ENCODE measurements around the gene SACM1L. TPM values are rescaled to one million over a fixed set of nuclear protein-coding genes. Genes with fewer than 3 reads are reported as not detected.

SACM1L gene
- total RNA-seq, 1 donor = 28.6 TPM

- Histone ChIP-seq H3K4me1 (ENCODE audit: insufficient read depth, low read length) (no peaks in the 10 kb centered on the region), H3K4me3 (ENCODE audit: insufficient read depth, low read length) (no peak overlapping the region), H2AFZ (ENCODE audit: low read length) (no peak overlapping the region), H3K79me2 (ENCODE audit: insufficient read depth, low read length) (no peaks in the 10 kb centered on the region), H3K36me3 (ENCODE audit: insufficient read depth, low read length) (no peaks in the 10 kb centered on the region), H3K4me2 (ENCODE audit: insufficient read depth, low read length) (no peak overlapping the region), H3K27me3 (ENCODE audit: insufficient read depth, low read length) (peaks cover 75% of the 10 kb centered on the region), H4K20me1 (ENCODE audit: insufficient read depth, low read length) (no peaks in the 10 kb centered on the region), H3K27ac (ENCODE audit: low read depth, low read length) (no peak overlapping the region), H3K9me3 (ENCODE audit: low read depth, low read length) (no peaks in the 10 kb centered on the region)
- no peak for DNase-seq (ENCODE audit: insufficient read length, low spot score, missing footprints)
- TF ChIP-seq, protein P1, sequence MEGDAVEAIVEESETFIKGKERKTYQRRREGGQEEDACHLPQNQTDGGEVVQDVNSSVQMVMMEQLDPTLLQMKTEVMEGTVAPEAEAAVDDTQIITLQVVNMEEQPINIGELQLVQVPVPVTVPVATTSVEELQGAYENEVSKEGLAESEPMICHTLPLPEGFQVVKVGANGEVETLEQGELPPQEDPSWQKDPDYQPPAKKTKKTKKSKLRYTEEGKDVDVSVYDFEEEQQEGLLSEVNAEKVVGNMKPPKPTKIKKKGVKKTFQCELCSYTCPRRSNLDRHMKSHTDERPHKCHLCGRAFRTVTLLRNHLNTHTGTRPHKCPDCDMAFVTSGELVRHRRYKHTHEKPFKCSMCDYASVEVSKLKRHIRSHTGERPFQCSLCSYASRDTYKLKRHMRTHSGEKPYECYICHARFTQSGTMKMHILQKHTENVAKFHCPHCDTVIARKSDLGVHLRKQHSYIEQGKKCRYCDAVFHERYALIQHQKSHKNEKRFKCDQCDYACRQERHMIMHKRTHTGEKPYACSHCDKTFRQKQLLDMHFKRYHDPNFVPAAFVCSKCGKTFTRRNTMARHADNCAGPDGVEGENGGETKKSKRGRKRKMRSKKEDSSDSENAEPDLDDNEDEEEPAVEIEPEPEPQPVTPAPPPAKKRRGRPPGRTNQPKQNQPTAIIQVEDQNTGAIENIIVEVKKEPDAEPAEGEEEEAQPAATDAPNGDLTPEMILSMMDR (IDR thresholded peaks at IDR 0.05; ENCODE audit: extremely low read depth, low read depth, low read length) = no peak
Measured at GRCh38 chr3:45792516-45793172, 103.4 kb downstream of the SACM1L start.

DNA sequence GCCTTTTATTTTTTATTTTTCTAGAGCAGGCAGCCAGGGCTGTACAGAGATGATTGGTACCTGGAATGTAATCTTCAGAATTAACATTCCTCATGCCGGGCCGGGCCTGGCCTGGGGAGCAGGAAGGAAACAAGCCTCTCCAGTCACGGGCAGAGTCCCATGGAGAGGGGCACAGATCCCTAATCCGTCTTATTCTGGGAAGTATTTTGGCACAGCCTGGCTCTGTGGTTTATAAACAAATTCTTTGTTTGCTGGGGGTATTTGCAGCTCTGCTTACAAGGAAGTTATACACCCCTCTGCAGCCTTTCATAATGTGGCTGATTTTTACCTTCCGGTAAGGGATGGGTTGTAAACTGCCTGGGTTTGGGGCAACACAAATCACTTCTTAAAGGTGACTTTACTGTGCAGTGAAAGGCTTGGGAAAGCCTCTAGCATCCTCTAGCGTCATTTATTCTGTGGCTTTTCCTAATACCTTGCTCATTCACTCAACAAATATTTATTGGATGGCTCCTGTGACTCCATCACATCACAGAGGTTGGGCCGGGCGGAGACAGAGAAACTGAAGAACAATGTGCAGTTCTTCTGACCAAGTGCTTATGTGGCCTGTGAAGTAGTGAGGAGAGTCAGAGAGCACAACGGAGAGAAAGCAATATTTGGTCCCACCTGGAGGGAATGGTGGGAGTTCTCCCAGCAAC is 104.4 kb downstream of the SACM1L start:
- Histone ChIP-seq H2AFZ (ENCODE audit: low read length) (no peak overlapping the region), H3K4me2 (ENCODE audit: insufficient read depth, low read length) (no peak overlapping the region), H3K4me3 (ENCODE audit: insufficient read depth, low read length) (no peak overlapping the region), H3K27me3 (ENCODE audit: insufficient read depth, low read length) (peaks cover 85% of the 10 kb centered on the region), H3K79me2 (ENCODE audit: insufficient read depth, low read length) (no peaks in the 10 kb centered on the region), H3K9me3 (ENCODE audit: low read depth, low read length) (no peaks in the 10 kb centered on the region), H3K4me1 (ENCODE audit: insufficient read depth, low read length) (no peaks in the 10 kb centered on the region), H3K36me3 (ENCODE audit: insufficient read depth, low read length) (no peaks in the 10 kb centered on the region), H3K27ac (ENCODE audit: low read depth, low read length) (no peak overlapping the region), H4K20me1 (ENCODE audit: insufficient read depth, low read length) (no peaks in the 10 kb centered on the region)
- TF ChIP-seq, protein P1 (IDR thresholded peaks at IDR 0.05; ENCODE audit: extremely low read depth, low read depth, low read length) = no peak
- peak; percentile 73 for DNase-seq (ENCODE audit: insufficient read length, low spot score, missing footprints)

GRCh38 chr3:45794177-45794560 is 105.0 kb downstream of the SACM1L start:
- H2AFZ ChIP-seq (ENCODE audit: low read length) = no peak overlapping the region
- no peak overlapping the region for H3K4me3 ChIP-seq (ENCODE audit: insufficient read depth, low read length)
- H3K79me2 ChIP-seq (ENCODE audit: insufficient read depth, low read length) = no peaks in the 10 kb centered on the region
- peaks cover 89% of the 10 kb centered on the region for H3K27me3 ChIP-seq (ENCODE audit: insufficient read depth, low read length)
- no peak for DNase-seq (ENCODE audit: insufficient read length, low spot score, missing footprints)
- H3K4me1 ChIP-seq (ENCODE audit: insufficient read depth, low read length) = no peaks in the 10 kb centered on the region
- no peaks in the 10 kb centered on the region for H4K20me1 ChIP-seq (ENCODE audit: insufficient read depth, low read length)
- H3K9me3 ChIP-seq (ENCODE audit: low read depth, low read length) = no peaks in the 10 kb centered on the region
- TF ChIP-seq, protein P1 (IDR thresholded peaks at IDR 0.05; ENCODE audit: extremely low read depth, low read depth, low read length) = no peak
- no peak overlapping the region for H3K4me2 ChIP-seq (ENCODE audit: insufficient read depth, low read length)
- H3K27ac ChIP-seq (ENCODE audit: low read depth, low read length) = no peak overlapping the region
- no peaks in the 10 kb centered on the region for H3K36me3 ChIP-seq (ENCODE audit: insufficient read depth, low read length)

DNA sequence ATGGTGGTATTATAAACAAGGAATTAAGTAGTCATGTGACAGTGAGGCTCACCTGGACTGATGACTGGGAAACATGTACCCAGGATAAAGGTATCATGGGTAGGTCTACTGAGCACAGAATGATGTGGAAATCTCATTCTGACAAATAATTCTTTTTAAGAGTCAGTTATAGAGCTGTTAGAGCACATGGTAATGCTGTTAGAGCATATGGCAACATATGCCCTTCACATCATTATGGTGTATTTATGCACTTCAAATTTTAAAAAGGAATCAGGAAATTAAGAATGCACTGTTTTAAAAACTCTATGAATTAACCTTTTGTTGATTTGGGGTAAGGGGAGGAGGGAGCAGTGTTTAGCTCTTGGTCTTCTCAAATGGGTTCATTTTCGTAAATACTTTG is 105.5 kb downstream of the SACM1L start:
- Histone ChIP-seq H2AFZ (ENCODE audit: low read length) (no peak overlapping the region), H3K9me3 (ENCODE audit: low read depth, low read length) (no peaks in the 10 kb centered on the region), H3K4me3 (ENCODE audit: insufficient read depth, low read length) (no peak overlapping the region), H4K20me1 (ENCODE audit: insufficient read depth, low read length) (no peaks in the 10 kb centered on the region), H3K4me2 (ENCODE audit: insufficient read depth, low read length) (no peak overlapping the region), H3K27ac (ENCODE audit: low read depth, low read length) (no peak overlapping the region), H3K36me3 (ENCODE audit: insufficient read depth, low read length) (no peaks in the 10 kb centered on the region), H3K4me1 (ENCODE audit: insufficient read depth, low read length) (no peaks in the 10 kb centered on the region), H3K79me2 (ENCODE audit: insufficient read depth, low read length) (no peaks in the 10 kb centered on the region), H3K27me3 (ENCODE audit: insufficient read depth, low read length) (peaks cover 94% of the 10 kb centered on the region)
- no peak for DNase-seq (ENCODE audit: insufficient read length, low spot score, missing footprints)
- TF ChIP-seq, protein P1 (IDR thresholded peaks at IDR 0.05; ENCODE audit: extremely low read depth, low read depth, low read length) = no peak

Measured in osteoblast (primary cell).